Activated T-cell treated with anti-CD3 and anti-CD28 coated beads for 24 hours (primary cell): ENCODE measurements around the gene SNAPC2.

Experiments used
- DNase-seq: peaks from one replicate; pipeline ENCODE4 v3.0.0-alpha.2; 2020; ENCODE audit warnings: low read depth

The SNAPC2 gene

GRCh38 chr19:7919610-7920518, at the start of gene SNAPC2:
Gene SNAPC2, plus strand, starts transcription at chr19:7920338. Its CDS starts 29 bp downstream, at chr19:7920367.
- DNase-seq: peak; percentile 95

GRCh38 chr19:7870571-7871436, 49.3 kb upstream of the SNAPC2 start:
- no peak for DNase-seq

GRCh38 chr19:7871437-7872305, 48.5 kb upstream of the SNAPC2 start:
- peak; percentile 64 for DNase-seq

GRCh38 chr19:7872306-7873204, 47.6 kb upstream of the SNAPC2 start:
- no peak for DNase-seq

- DNase-seq: no peak
These were observed 46.6 kb upstream of the SNAPC2 start for GRCh38 chr19:7873304-7874075.

- DNase-seq: no peak
These were observed 45.9 kb upstream of the SNAPC2 start, which contains the start of gene PRR36 for GRCh38 chr19:7874076-7874896. Gene PRR36, minus strand, starts transcription at chr19:7874390. Its CDS starts 701 bp downstream, at chr19:7873689.

GRCh38 chr19:7874897-7875273, 45.3 kb upstream of the SNAPC2 start:
- DNase-seq: no peak

GRCh38 chr19:7877249-7877836, 42.8 kb upstream of the SNAPC2 start:
- no peak for DNase-seq

- DNase-seq: no peak
These were observed 40.9 kb upstream of the SNAPC2 start for GRCh38 chr19:7879111-7879807.

- DNase-seq: no peak
These were observed 40.3 kb upstream of the SNAPC2 start for GRCh38 chr19:7879836-7880235.

- DNase-seq: no peak
These were observed 38.2 kb upstream of the SNAPC2 start for GRCh38 chr19:7881910-7882309.

GRCh38 chr19:7883105-7883504, 37.0 kb upstream of the SNAPC2 start:
- no peak for DNase-seq

- DNase-seq: no peak
These were observed 36.2 kb upstream of the SNAPC2 start for GRCh38 chr19:7883796-7884570.

- DNase-seq: no peak
These were observed 34.3 kb upstream of the SNAPC2 start for GRCh38 chr19:7885818-7886217.

GRCh38 chr19:7887408-7888144, 32.6 kb upstream of the SNAPC2 start:
- DNase-seq: no peak

- DNase-seq: peak; percentile 30
These were observed 31.9 kb upstream of the SNAPC2 start, which contains the start of gene LRRC8E for GRCh38 chr19:7888145-7888825. Gene LRRC8E, plus strand, starts transcription at chr19:7888510. Its CDS starts 7,094 bp downstream, at chr19:7895604.
